GM10248 (cell line): Measurements from ENCODE around the gene STXBP5L.
"Not testable (repeated sequence)": the region's sequence is repeated elsewhere in the genome, so short reads cannot be mapped to it uniquely, and the experiment has no call there.

ENCODE experiments used
- CTCF ChIA-PET: fragments of 300-600 bp; sonication (Branson Sonifier 250); formaldehyde crosslinking; extraction: SDS; loops from one replicate; lab custom pipeline; 2021; ENCODE audit warnings: antibody characterized with exemption; lab: Yijun Ruan, JAX
- POLR2A ChIA-PET: fragments of 350-650 bp; sonication (Branson Sonifier 250); formaldehyde crosslinking; extraction: SDS; loops from one replicate; lab custom pipeline; 2020; ENCODE audit warnings: antibody characterized with exemption; lab: Yijun Ruan, JAX
- DNase-seq: peaks from one replicate; pipeline ENCODE4 v3.0.0; 2012; ENCODE audit errors: extremely low spot score
- CTCF ChIP-seq: IDR thresholded peaks from 2 replicates; pipeline ENCODE4 v1.5.1; 2012; ENCODE audit warnings: mild to moderate bottlenecking, low read depth; ENCODE audit errors: extremely low read depth, missing control alignments, control extremely low read depth

Gene STXBP5L

GRCh38 chr3:121430664-121431215, 522.7 kb downstream of the STXBP5L start:
- ChIA-PET POLR2A (no interaction called here), CTCF (interaction anchor here (1.1 to 2.4 kb wide), 4 partner anchors 11 to 20 kb away, joined by 4 to 9 read pairs (median 5); no protein-coding TSS in a partner anchor)
- DNase-seq = no peak
- no peak for TF ChIP-seq CTCF

- TF ChIP-seq CTCF = no peak
- POLR2A ChIA-PET = no interaction called here
- DNase-seq = peak; percentile 68
- CTCF ChIA-PET = interaction anchor here (1.1 to 2.4 kb wide), 3 partner anchors 13 to 21 kb away, joined by 4 to 9 read pairs (median 5); no protein-coding TSS in a partner anchor
These were observed 523.9 kb downstream of the STXBP5L start for GRCh38 chr3:121431726-121432517.

GRCh38 chr3:121436074-121436473, 528.1 kb downstream of the STXBP5L start:
- DNase-seq = no peak
- ChIA-PET CTCF (no interaction called here), POLR2A (no interaction called here)
- TF ChIP-seq CTCF = no peak

GRCh38 chr3:121436641-121437040, 528.6 kb downstream of the STXBP5L start:
- ChIA-PET CTCF (no interaction called here), POLR2A (no interaction called here)
- no peak for DNase-seq
- TF ChIP-seq CTCF = no peak

GRCh38 chr3:121443456-121443855, 535.5 kb downstream of the STXBP5L start:
- TF ChIP-seq CTCF = no peak
- POLR2A ChIA-PET = no interaction called here
- no peak for DNase-seq
- CTCF ChIA-PET = no interaction called here

- CTCF ChIA-PET, POLR2A ChIA-PET, DNase-seq: not testable (repeated sequence)
These were observed 543.7 kb downstream of the STXBP5L start for GRCh38 chr3:121451752-121452151.

GRCh38 chr3:121462565-121462964, 554.6 kb downstream of the STXBP5L start:
- TF ChIP-seq CTCF = no peak
- no peak for DNase-seq
- ChIA-PET POLR2A (no interaction called here), CTCF (interaction anchor here (1.3 kb wide), 1 partner anchor 9 kb away, joined by 3 read pairs; no protein-coding TSS in a partner anchor)
